ENCODE measurements around the gene EPB41L2. TPM values are rescaled to one million over a fixed set of nuclear protein-coding genes. Genes with fewer than 3 reads are reported as not detected.

Gene EPB41L2
- total and polyA plus RNA-seq, 8 donors = 13.0 to 63.0 (median 17.4) TPM

DNA sequence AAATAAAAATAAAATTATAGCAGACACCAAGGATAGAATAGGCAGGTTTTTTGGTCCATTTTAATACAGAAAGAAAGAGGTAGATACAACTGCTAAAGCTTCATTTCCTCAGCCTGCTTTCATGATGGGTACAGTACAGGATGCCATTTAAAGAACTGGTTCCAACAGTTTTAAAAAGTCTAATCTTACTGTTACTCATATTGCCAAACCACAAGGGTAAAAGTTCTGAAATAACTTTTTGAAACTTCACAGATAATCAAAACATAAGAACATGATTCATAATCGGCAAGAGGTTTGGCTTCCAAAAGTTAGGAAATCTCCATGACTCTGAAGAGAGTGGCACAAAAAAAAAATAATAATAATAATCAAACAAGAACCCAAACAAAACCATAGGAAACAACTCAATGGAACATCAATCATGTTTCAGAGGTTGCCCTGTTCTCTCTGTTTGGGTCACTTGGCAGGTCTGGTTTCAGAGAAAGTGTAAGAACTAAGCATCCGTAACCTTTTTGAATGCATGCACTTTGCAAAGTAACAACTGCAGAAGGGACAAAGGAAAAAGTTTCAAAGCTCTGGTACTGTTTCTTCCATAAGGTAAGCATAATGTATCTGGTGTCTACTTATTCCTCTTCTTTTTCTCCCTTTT is 156.2 kb downstream of the EPB41L2 start:
- 85 to 95% methylated on average over 2 of the region's 2 CpGs for whole genome bisulfite sequencing, 2 donors
- no peaks in the 10 kb centered on the region for H3K27me3 ChIP-seq
- no peaks in the 10 kb centered on the region for H3K9me3 ChIP-seq
- ATAC-seq = no peak
- no peak for FAIRE-seq
- H3K27ac ChIP-seq = no peak overlapping the region
- no peaks in the 10 kb centered on the region for H3K4me1 ChIP-seq
- no peak for TF ChIP-seq CTCF (IDR thresholded peaks at IDR 0.05)
- H3K36me3 ChIP-seq = no peaks in the 10 kb centered on the region
- intact Hi-C loops (cut with DNase I) = no loop called here
- no peak overlapping the region for H3K4me3 ChIP-seq
- DNase-seq = no peak

GRCh38 chr6:130903602-130904001 is 159.4 kb downstream of the EPB41L2 start:
- ATAC-seq (no peak), DNase-seq (no peak), FAIRE-seq (no peak)
- Histone ChIP-seq H3K27me3 (no peaks in the 10 kb centered on the region), H3K27ac (no peak overlapping the region), H3K36me3 (no peaks in the 10 kb centered on the region), H3K4me3 (no peak overlapping the region), H3K9me3 (no peaks in the 10 kb centered on the region), H3K4me1 (no peaks in the 10 kb centered on the region)
- no peak for TF ChIP-seq CTCF (IDR thresholded peaks at IDR 0.05)
- intact Hi-C loops (cut with DNase I) = loop anchor here in 1 of 3 donors (5.0 kb wide), 1 partner anchor 69 kb away; no protein-coding TSS in a partner anchor

GRCh38 chr6:130903007-130903406 is 160.0 kb downstream of the EPB41L2 start:
- intact Hi-C loops (cut with DNase I) = loop anchor here in 1 of 3 donors (5.0 kb wide), 1 partner anchor 69 kb away; no protein-coding TSS in a partner anchor
- DNase-seq (no peak), ATAC-seq (no peak), FAIRE-seq (no peak)
- 84 to 86% methylated on average over 1 of the region's 1 CpG for WGBS, 2 donors
- no peak for TF ChIP-seq CTCF (IDR thresholded peaks at IDR 0.05)
- Histone ChIP-seq H3K9me3 (no peaks in the 10 kb centered on the region), H3K36me3 (no peaks in the 10 kb centered on the region), H3K27ac (no peak overlapping the region), H3K27me3 (no peaks in the 10 kb centered on the region), H3K4me1 (no peaks in the 10 kb centered on the region), H3K4me3 (no peak overlapping the region)

DNA sequence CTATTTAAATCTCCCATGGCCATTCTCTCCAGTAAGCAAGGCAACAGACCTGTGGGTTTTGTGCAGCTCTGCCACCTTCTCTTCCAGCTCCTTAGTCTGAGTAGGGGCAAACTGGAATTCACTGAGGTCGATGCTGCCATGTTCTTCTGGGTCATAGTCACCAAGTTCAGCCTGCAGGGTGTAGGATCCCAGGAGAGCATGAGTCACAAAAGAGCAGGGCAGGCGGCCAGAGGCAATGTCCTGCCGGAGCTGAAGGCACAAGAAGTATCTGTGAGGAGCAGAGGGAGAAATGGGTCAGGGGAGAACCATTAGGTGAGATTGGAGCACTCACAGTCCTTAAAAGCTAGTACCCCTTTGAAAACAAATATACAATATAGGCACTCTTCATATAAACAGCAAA is 162.1 kb downstream of the EPB41L2 start:
- FAIRE-seq (no peak), ATAC-seq (no peak), DNase-seq (no peak)
- TF ChIP-seq CTCF (IDR thresholded peaks at IDR 0.05) = no peak
- H3K36me3 ChIP-seq = no peaks in the 10 kb centered on the region
- intact Hi-C loops (cut with DNase I) = loop anchor here in 1 of 3 donors (5.0 kb wide), 1 partner anchor 71 kb away; no protein-coding TSS in a partner anchor
- no peaks in the 10 kb centered on the region for H3K9me3 ChIP-seq
- H3K4me1 ChIP-seq = no peaks in the 10 kb centered on the region
- H3K27me3 ChIP-seq = no peaks in the 10 kb centered on the region
- no peak overlapping the region for H3K4me3 ChIP-seq
- no peak overlapping the region for H3K27ac ChIP-seq
- WGBS, 2 donors = 80 to 92% methylated on average over 3 of the region's 3 CpGs

DNA sequence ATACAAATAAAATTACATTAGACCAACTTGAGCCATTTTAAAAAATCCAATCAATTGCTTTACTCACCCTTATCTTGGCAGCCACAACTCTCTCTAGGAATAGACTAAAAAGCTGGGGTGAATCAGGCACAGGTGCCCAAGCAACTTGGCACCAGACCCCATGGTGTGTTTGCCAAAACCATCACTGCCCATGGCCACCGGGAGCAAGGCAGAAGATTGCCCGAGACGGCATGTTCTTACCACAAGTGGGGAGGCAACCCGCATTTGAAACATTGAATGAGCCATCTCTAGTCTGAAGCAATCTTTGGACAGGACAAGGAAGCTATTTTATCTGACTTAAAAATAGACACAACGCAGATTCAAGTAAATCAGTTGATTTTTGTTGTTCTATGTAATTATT is 166.8 kb downstream of the EPB41L2 start:
- no peak for FAIRE-seq
- Histone ChIP-seq H3K9me3 (no peaks in the 10 kb centered on the region), H3K27ac (no peak overlapping the region), H3K27me3 (no peaks in the 10 kb centered on the region), H3K4me3 (no peak overlapping the region), H3K4me1 (no peaks in the 10 kb centered on the region), H3K36me3 (no peaks in the 10 kb centered on the region)
- intact Hi-C loops (cut with DNase I) = no loop called here
- ATAC-seq = no peak
- DNase-seq = peak in 1 of 6 donors; percentile 16
- 54 to 66% methylated on average over 5 of the region's 5 CpGs for WGBS, 2 donors
- TF ChIP-seq CTCF (IDR thresholded peaks at IDR 0.05) = no peak

Measured in pancreas (tissue), 10 donors.